Central memory CD8-positive, alpha-beta T cell (primary cell): Measurements from ENCODE around the gene CACNA1A.
"Not testable (repeated sequence)": the region's sequence is repeated elsewhere in the genome, so short reads cannot be mapped to it uniquely, and the experiment has no call there.

Experiments used
- ATAC-seq: fragments of 150-1000 bp; cut with Tn5 transposase; replicated peaks from 2 replicates; pipeline ENCODE4 v1.10.0; 2022; ENCODE audit warnings: mild to moderate bottlenecking, moderate FRiP score, moderate number of reproducible peaks; ENCODE audit not compliant: poor library complexity, severe bottlenecking; ENCODE audit errors: extremely low read depth
- DNase-seq, 2 donors: peaks; one replicate each; pipeline ENCODE4 v3.0.0; 2021; ENCODE audit warnings: low spot score in 2 of 2
- H3K27ac Mint-ChIP-seq: one replicate; pipeline ENCODE4 v1.8.0; 2022; ENCODE audit warnings: low read depth, mild to moderate bottlenecking, moderate library complexity, mixed read lengths
- H3K27me3 Mint-ChIP-seq: one replicate; pipeline ENCODE4 v1.8.0; 2022; ENCODE audit warnings: mixed read lengths
- H3K36me3 Mint-ChIP-seq: one replicate; pipeline ENCODE4 v1.8.0; 2022; ENCODE audit warnings: mild to moderate bottlenecking, moderate library complexity, mixed read lengths; ENCODE audit not compliant: insufficient read depth
- H3K4me1 Mint-ChIP-seq: one replicate; pipeline ENCODE4 v1.8.0; 2022; ENCODE audit warnings: mixed read lengths
- H3K4me3 Mint-ChIP-seq: one replicate; pipeline ENCODE4 v1.8.0; 2022; ENCODE audit warnings: mild to moderate bottlenecking, moderate library complexity, mixed read lengths
- H3K9me3 Mint-ChIP-seq: one replicate; pipeline ENCODE4 v1.8.0; 2022; ENCODE audit warnings: mixed read lengths

Gene CACNA1A

GRCh38 chr19:13363954-13364353 is 142.3 kb downstream of the CACNA1A start:
- Mint-ChIP-seq H3K27ac (no peak overlapping the region), H3K4me1 (no peaks in the 10 kb centered on the region), H3K36me3 (no peaks in the 10 kb centered on the region), H3K9me3 (no peaks in the 10 kb centered on the region), H3K4me3 (no peak overlapping the region), H3K27me3 (peaks cover 34% of the 10 kb centered on the region)
- ATAC-seq, result no peak
- no peak for DNase-seq

DNA sequence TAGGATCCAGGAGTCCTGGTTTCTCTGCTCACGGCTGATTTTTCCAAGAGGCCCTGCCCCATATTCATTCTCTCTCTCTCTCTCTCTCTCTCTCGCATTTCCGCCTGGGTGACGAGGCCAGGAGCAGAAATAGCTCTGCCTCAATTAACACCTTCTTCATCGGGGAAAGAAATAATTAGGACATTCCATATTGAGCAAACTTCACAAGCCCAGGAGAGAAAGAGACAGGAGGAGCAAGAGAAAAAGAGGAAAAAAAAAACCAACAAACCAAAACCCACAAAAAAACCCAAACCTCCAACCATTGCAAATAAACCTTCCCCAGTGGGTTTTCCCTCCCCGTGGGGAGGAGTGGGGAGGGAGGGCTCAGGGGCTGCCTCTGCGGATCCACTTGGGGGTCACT is 143.0 kb downstream of the CACNA1A start:
- no peak overlapping the region for H3K4me3 Mint-ChIP-seq
- no peaks in the 10 kb centered on the region for H3K36me3 Mint-ChIP-seq
- ATAC-seq, result no peak
- H3K9me3 Mint-ChIP-seq, result no peaks in the 10 kb centered on the region
- no peak for DNase-seq
- H3K27me3 Mint-ChIP-seq, result peaks cover 37% of the 10 kb centered on the region
- no peak overlapping the region for H3K27ac Mint-ChIP-seq
- no peaks in the 10 kb centered on the region for H3K4me1 Mint-ChIP-seq

- peaks cover 37% of the 10 kb centered on the region for H3K27me3 Mint-ChIP-seq
- no peak for DNase-seq
- no peak overlapping the region for H3K4me3 Mint-ChIP-seq
- ATAC-seq, result no peak
- no peaks in the 10 kb centered on the region for H3K36me3 Mint-ChIP-seq
- no peaks in the 10 kb centered on the region for H3K9me3 Mint-ChIP-seq
- no peak overlapping the region for H3K27ac Mint-ChIP-seq
- H3K4me1 Mint-ChIP-seq, result no peaks in the 10 kb centered on the region
Measured at GRCh38 chr19:13362668-13363067, 143.6 kb downstream of the CACNA1A start.

GRCh38 chr19:13361726-13362125 is 144.6 kb downstream of the CACNA1A start:
- H3K4me1 Mint-ChIP-seq, ATAC-seq, H3K9me3 Mint-ChIP-seq, H3K4me3 Mint-ChIP-seq, H3K36me3 Mint-ChIP-seq, DNase-seq, H3K27ac Mint-ChIP-seq: not testable (repeated sequence)
- H3K27me3 Mint-ChIP-seq, result peaks cover 42% of the 10 kb centered on the region

- H3K9me3 Mint-ChIP-seq, result no peaks in the 10 kb centered on the region
- no peak overlapping the region for H3K4me3 Mint-ChIP-seq
- no peaks in the 10 kb centered on the region for H3K4me1 Mint-ChIP-seq
- H3K27ac Mint-ChIP-seq, result no peak overlapping the region
- H3K36me3 Mint-ChIP-seq, result no peaks in the 10 kb centered on the region
- no peak for DNase-seq
- no peak for ATAC-seq
- H3K27me3 Mint-ChIP-seq, result peaks cover 79% of the 10 kb centered on the region
Measured at GRCh38 chr19:13356686-13357280, 149.5 kb downstream of the CACNA1A start.

DNA sequence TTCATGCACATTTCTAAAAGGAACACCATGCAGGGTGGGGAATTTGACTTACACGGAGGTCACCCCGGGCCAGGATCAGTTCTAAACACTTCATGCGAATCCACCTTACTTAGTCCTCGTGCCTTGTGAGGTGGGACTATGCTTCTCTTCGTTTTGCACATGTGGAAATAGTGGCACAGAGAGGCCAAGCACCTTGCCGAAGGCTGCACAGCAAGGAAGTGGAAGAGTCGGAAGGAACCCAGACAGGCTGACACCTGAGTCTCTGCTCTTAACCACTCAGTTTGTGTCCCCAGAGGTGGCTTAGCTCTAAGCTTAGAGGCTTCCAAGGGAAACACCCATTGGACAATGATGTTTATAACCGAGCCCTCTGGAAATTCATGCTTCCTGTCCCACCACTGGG is 150.1 kb downstream of the CACNA1A start:
- DNase-seq, result no peak
- Mint-ChIP-seq H3K27ac (no peak overlapping the region), H3K4me1 (no peaks in the 10 kb centered on the region), H3K4me3 (no peak overlapping the region), H3K9me3 (no peaks in the 10 kb centered on the region), H3K27me3 (peaks cover 73% of the 10 kb centered on the region), H3K36me3 (no peaks in the 10 kb centered on the region)
- ATAC-seq, result no peak

DNA sequence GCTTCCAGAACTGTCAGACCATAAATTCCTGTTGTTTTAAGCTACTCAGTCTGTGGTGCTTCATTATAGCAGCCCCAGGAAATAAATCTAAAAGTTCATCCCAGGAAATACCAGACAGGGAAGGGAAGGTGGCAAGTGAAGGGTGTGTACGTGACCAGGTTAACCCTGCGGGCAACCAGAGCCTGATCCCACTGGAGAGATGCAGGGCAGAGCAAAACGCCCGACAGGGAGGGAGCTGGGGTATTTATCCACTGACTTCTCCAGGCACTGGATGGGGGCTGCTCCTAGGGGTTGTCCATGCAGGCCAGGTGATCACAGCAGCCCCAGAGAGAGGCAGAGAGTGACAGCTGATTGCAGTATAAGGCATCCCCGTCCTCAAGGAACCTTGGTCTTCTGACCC is 150.9 kb downstream of the CACNA1A start:
- Mint-ChIP-seq H3K4me1 (no peaks in the 10 kb centered on the region), H3K9me3 (no peaks in the 10 kb centered on the region), H3K27me3 (peaks cover 65% of the 10 kb centered on the region), H3K27ac (no peak overlapping the region), H3K36me3 (no peaks in the 10 kb centered on the region), H3K4me3 (no peak overlapping the region)
- no peak for DNase-seq
- no peak for ATAC-seq

DNA sequence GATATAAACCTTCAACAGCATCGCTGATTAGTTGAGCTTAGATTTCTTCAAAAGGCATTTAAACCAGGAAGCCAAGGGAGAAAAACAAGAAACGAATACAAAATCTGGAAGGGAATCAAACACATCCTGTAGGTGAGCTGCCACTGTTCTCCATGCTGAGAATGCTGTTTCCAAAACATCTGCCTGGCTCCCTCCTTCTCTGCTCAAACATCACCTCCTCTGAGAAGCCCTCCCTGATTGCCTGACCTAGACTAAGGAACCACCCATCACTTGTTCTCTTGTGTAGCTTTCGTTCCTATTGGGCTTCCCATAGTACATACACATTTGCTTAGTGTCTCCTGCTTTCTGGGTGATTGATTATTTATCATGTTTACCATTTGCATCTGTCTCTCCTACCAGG is 152.7 kb downstream of the CACNA1A start:
- no peak overlapping the region for H3K4me3 Mint-ChIP-seq
- no peaks in the 10 kb centered on the region for H3K4me1 Mint-ChIP-seq
- no peaks in the 10 kb centered on the region for H3K36me3 Mint-ChIP-seq
- DNase-seq, result no peak
- peaks cover 48% of the 10 kb centered on the region for H3K27me3 Mint-ChIP-seq
- H3K27ac Mint-ChIP-seq, result no peak overlapping the region
- no peaks in the 10 kb centered on the region for H3K9me3 Mint-ChIP-seq
- ATAC-seq, result no peak

GRCh38 chr19:13350759-13351158 is 155.5 kb downstream of the CACNA1A start:
- Mint-ChIP-seq H3K27ac (no peak overlapping the region), H3K27me3 (peaks cover 58% of the 10 kb centered on the region), H3K36me3 (no peaks in the 10 kb centered on the region), H3K4me1 (no peaks in the 10 kb centered on the region), H3K4me3 (no peak overlapping the region), H3K9me3 (no peaks in the 10 kb centered on the region)
- no peak for ATAC-seq
- DNase-seq, result no peak

DNA sequence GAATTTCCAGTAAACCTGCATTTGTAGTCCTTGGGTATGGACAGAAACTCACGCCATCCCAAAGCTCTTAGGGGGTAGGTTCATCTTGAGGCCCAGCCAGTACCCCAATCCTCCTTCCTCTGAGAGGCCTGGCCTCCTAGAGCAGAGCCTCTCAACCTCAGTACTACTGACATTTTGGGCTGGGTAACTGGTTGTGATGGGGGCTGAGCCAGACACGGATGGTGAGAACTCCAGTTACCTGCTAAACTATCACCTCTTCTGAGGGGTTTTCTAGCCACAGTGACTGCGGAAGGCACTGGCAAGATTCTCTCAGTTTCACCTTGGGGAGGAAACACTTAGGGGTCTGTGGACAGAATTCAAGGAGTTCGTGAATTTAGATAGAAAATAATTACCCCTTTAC is 156.2 kb downstream of the CACNA1A start:
- no peak for DNase-seq
- Mint-ChIP-seq H3K4me3 (no peak overlapping the region), H3K4me1 (no peaks in the 10 kb centered on the region), H3K36me3 (no peaks in the 10 kb centered on the region), H3K27ac (no peak overlapping the region), H3K9me3 (no peaks in the 10 kb centered on the region), H3K27me3 (peaks cover 52% of the 10 kb centered on the region)
- ATAC-seq, result no peak

- ATAC-seq, result no peak
- DNase-seq, result no peak
- H3K4me1 Mint-ChIP-seq, result no peaks in the 10 kb centered on the region
- peaks cover 27% of the 10 kb centered on the region for H3K27me3 Mint-ChIP-seq
- H3K36me3 Mint-ChIP-seq, result no peaks in the 10 kb centered on the region
- no peak overlapping the region for H3K4me3 Mint-ChIP-seq
- no peaks in the 10 kb centered on the region for H3K9me3 Mint-ChIP-seq
- no peak overlapping the region for H3K27ac Mint-ChIP-seq
Measured at GRCh38 chr19:13347367-13347766, 158.9 kb downstream of the CACNA1A start.

- Mint-ChIP-seq H3K36me3 (no peaks in the 10 kb centered on the region), H3K4me3 (no peak overlapping the region), H3K9me3 (no peaks in the 10 kb centered on the region), H3K27ac (no peak overlapping the region), H3K4me1 (no peaks in the 10 kb centered on the region), H3K27me3 (peaks cover 45% of the 10 kb centered on the region)
- ATAC-seq (no peak), DNase-seq (no peak)
Measured at GRCh38 chr19:13343514-13343913, 162.8 kb downstream of the CACNA1A start.

DNA sequence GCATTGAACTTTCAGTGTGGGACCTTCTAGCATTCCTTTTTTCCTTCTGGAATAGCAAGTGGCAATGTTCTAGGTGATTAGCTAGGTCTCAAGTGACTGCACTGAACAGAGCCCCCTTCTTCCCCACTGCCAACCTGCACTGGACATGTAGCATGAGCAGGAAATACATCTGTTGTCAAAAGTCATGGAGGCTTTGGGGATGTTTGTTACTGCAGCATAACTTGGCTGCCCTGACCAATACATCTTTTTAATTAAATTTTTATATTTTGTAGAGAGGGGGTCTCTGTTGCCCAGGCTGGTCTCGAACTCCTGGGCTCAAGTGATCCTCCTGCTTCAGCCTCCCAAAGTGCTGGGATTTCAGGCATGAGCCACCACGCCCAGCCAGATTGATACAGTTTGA is 163.6 kb downstream of the CACNA1A start:
- DNase-seq (no peak), ATAC-seq (no peak)
- Mint-ChIP-seq H3K27me3 (peaks cover 38% of the 10 kb centered on the region), H3K27ac (no peak overlapping the region), H3K4me1 (no peaks in the 10 kb centered on the region), H3K36me3 (no peaks in the 10 kb centered on the region), H3K4me3 (no peak overlapping the region), H3K9me3 (no peaks in the 10 kb centered on the region)

GRCh38 chr19:13339869-13340268 is 166.4 kb downstream of the CACNA1A start:
- H3K9me3 Mint-ChIP-seq, result no peaks in the 10 kb centered on the region
- H3K36me3 Mint-ChIP-seq, result peaks cover 2% of the 10 kb centered on the region
- no peak overlapping the region for H3K27ac Mint-ChIP-seq
- H3K4me1 Mint-ChIP-seq, result no peaks in the 10 kb centered on the region
- DNase-seq, result no peak
- H3K4me3 Mint-ChIP-seq, result no peak overlapping the region
- no peak for ATAC-seq
- peaks cover 50% of the 10 kb centered on the region for H3K27me3 Mint-ChIP-seq
